K562 (cell line): ENCODE data around the gene OR2V1. TPM values are rescaled to one million over a fixed set of nuclear protein-coding genes. Genes with fewer than 3 reads are reported as not detected.

Experiments
- BCLAF1 ChIP-seq, 2 experiments: fragments of 450-650 bp in 1 of 2; IDR thresholded peaks; 2 replicates each; pipeline ENCODE4 v1.6.1; 2011 to 2017; ENCODE audit warnings: low read depth in 2 of 2, antibody characterized with exemption in 1 of 2, borderline replicate concordance in 1 of 2, low read length in 1 of 2, mild to moderate bottlenecking in 1 of 2, mixed read lengths in 1 of 2; ENCODE audit not compliant: control insufficient read depth in 1 of 2
- JUND ChIP-seq, 2 experiments: IDR thresholded peaks; 2 replicates in 1 of 2; 3 replicates in 1 of 2; pipeline ENCODE4 v1.6.1; 2011; ENCODE audit warnings: borderline replicate concordance in 2 of 2, low read depth in 2 of 2, low read length in 2 of 2, improper control_type of control experiment in 1 of 2, missing biosample characterization in 1 of 2, missing genetic modification characterization in 1 of 2, missing genetic modification reagents in 1 of 2
- RBM14 ChIP-seq: fragments of 200-400 bp; formaldehyde crosslinking; IDR thresholded peaks from 2 replicates; pipeline ENCODE4 v1.6.1; 2018; ENCODE audit warnings: low read depth, mild to moderate bottlenecking, low read length, moderate library complexity, borderline replicate concordance; ENCODE audit not compliant: insufficient read depth
- REST ChIP-seq, 2 experiments: fragments of 450-650 bp; formaldehyde crosslinking in 1 of 2; IDR thresholded peaks; 2 replicates each; pipeline versions ENCODE4 v1.4.0 to v1.6.1; 2014 to 2020; ENCODE audit warnings: mild to moderate bottlenecking in 2 of 2, borderline replicate concordance in 1 of 2, low read depth in 1 of 2
- ZNF263 ChIP-seq: sonication (generic); formaldehyde crosslinking; IDR thresholded peaks from 2 replicates; pipeline ENCODE4 v1.8.0; 2022; ENCODE audit warnings: mild to moderate bottlenecking, missing genetic modification reagents, borderline replicate concordance
- ZNF830 ChIP-seq: fragments of 250-450 bp; sonication (Bioruptor Pico); IDR thresholded peaks from 2 replicates; pipeline ENCODE4 v1.5.0; 2021; ENCODE audit warnings: mild to moderate bottlenecking
- polyA plus RNA-seq, 8 experiments: library from polyadenylated mRNA; depleted of rRNA in 4 of 8; stranded (reverse) in 5 of 8; unstranded in 3 of 8; fragments of >200 nt; fragmentation: Nextera tagmentation in 2 of 8; fragmentation: Illumina TruSeq in 1 of 8; extraction: Ambion mirVana in 2 of 8; extraction: Trizol in 1 of 8; gene quantifications; 2 replicates each; pipeline versions ENCODE4 v1.2.1 to v1.2.3, GENCODE V29; 2011 to 2014; ENCODE audit warnings: inconsistent platforms in 1 of 8, missing spikeins in 1 of 8
- total RNA-seq, 7 experiments: library from RNA; depleted of rRNA in 6 of 7; stranded (reverse); fragments of >200 nt in 6 of 7; fragmentation: Illumina TruSeq in 2 of 7; extraction: Trizol in 2 of 7; gene quantifications; 2 replicates each; pipeline versions ENCODE4 v1.2.1 to v1.2.3, GENCODE V29; 2011 to 2021; ENCODE audit warnings: low replicate concordance in 1 of 7

The OR2V1 gene
- total and polyA plus RNA-seq, 9 of the 15 experiments (the other 6 are each of a cell fraction or from before 2014, with no cell fraction given), result 0.04 to 0.28 (median 0.15) TPM; not detected in 5

GRCh38 chr5:181151146-181151545, 20.2 kb upstream of the OR2V1 start (continued):
- TF ChIP-seq BCLAF1 (IDR thresholded peaks at IDR 0.05; ENCODE audit: borderline replicate concordance in 1 of 2, control insufficient read depth in 1 of 2, low read depth in 2 of 2, low read length in 1 of 2) (no peak), RBM14 (no peak), JUND (IDR thresholded peaks at IDR 0.05; ENCODE audit: borderline replicate concordance, low read depth, low read length) (no peak), JUND (tag; IDR thresholded peaks at IDR 0.05; ENCODE audit: borderline replicate concordance, low read depth, low read length) (no peak), ZNF830 (CRISPR knock-in tag) (no peak), ZNF263 (CRISPR knock-in tag) (no peak), REST (IDR thresholded peaks at IDR 0.05; ENCODE audit: borderline replicate concordance) (peak; percentile 39; the same call in 1 of the 2 replicates), REST (CRISPR knock-in tag; IDR thresholded peaks at IDR 0.05; ENCODE audit: low read depth) (no peak)
